ENCODE data around the gene OST4.

- TF ChIP-seq POLR2A (IDR thresholded peaks at IDR 0.05; ENCODE audit: low read length) (no peak), GATA1 (IDR thresholded peaks at IDR 0.05; ENCODE audit: low read depth, low read length) (no peak)
Observed at GRCh38 chr2:27069961-27070618, 1.4 kb downstream of the OST4 start.
